GM12878 (cell line): ENCODE data around the gene WWOX. TPM values are rescaled to one million over a fixed set of nuclear protein-coding genes. Genes with fewer than 3 reads are reported as not detected.

Experiments used
- ATAC-seq: fragments of 200-7000 bp; cut with Tn5 transposase; 3 replicates; pipeline ENCODE4 v1.9.1; 2020; ENCODE audit warnings: mild to moderate bottlenecking, moderate library complexity
- BruUV-seq: library from RNA; stranded (reverse); fragments of 400-500 nt; replicated peaks from 2 replicates; lab custom pipeline; 2021; lab: Mats Ljungman, UMichigan
- CTCF ChIA-PET: fragments of 300-600 bp; sonication (Branson Sonifier 250); formaldehyde crosslinking; extraction: SDS; loops from one replicate; lab custom pipeline; 2021; ENCODE audit warnings: inconsistent platforms; lab: Yijun Ruan, JAX
- POLR2A ChIA-PET: fragments of 350-600 bp; formaldehyde crosslinking; extraction: SDS; loops from one replicate; lab custom pipeline; 2021; ENCODE audit warnings: inconsistent platforms; lab: Charles Lee
- RAD21 ChIA-PET: fragments of 300-600 bp; sonication (Branson Sonifier 250); formaldehyde crosslinking; loops from one replicate; lab custom pipeline; 2023; ENCODE audit warnings: antibody characterized with exemption; ENCODE audit not compliant: unreplicated experiment; lab: Charles Lee
- SMC1A ChIA-PET: fragments of 300-600 bp; sonication (Branson Sonifier 250); formaldehyde crosslinking; loops from one replicate; lab custom pipeline; 2023; ENCODE audit not compliant: unreplicated experiment, uncharacterized antibody; lab: Charles Lee
- DNase-seq: peaks from one replicate; pipeline ENCODE4 v3.0.0-alpha.2; 2011; ENCODE audit warnings: low read depth, low spot score
- FAIRE-seq: peaks from 3 replicates; lab custom pipeline; 2011; peaks lifted over from hg19 to GRCh38; lab: Jason Lieb, UNC
- H2AFZ ChIP-seq: 2 replicates; pipeline ENCODE4 v1.6.0; 2011; ENCODE audit warnings: low read depth, low read length, control low read depth; ENCODE audit not compliant: control insufficient read depth
- H3K27ac ChIP-seq: 2 replicates; pipeline ENCODE4 v1.5.1; 2011; ENCODE audit warnings: control low read depth; ENCODE audit not compliant: control insufficient read depth, insufficient read depth
- H3K27me3 ChIP-seq, 2 experiments: replicated peaks in 1 of 2; 2 replicates each; pipeline versions ENCODE4 v1.6.0 to v1.6.1; 2011; ENCODE audit warnings: low read length in 1 of 2; ENCODE audit not compliant: control insufficient read depth in 2 of 2, insufficient read depth in 2 of 2
- H3K36me3 ChIP-seq, 2 experiments: 2 replicates each; pipeline ENCODE4 v1.5.1; 2011; ENCODE audit warnings: low read length in 1 of 2; ENCODE audit not compliant: control insufficient read depth in 2 of 2, insufficient read depth in 2 of 2
- H3K4me1 ChIP-seq: 2 replicates; pipeline ENCODE4 v1.6.1; 2011; ENCODE audit warnings: mild to moderate bottlenecking, low read length, moderate library complexity, mixed read lengths; ENCODE audit not compliant: control insufficient read depth, insufficient read depth
- H3K4me2 ChIP-seq: 2 replicates; pipeline ENCODE4 v1.6.0; 2011; ENCODE audit warnings: control low read depth; ENCODE audit not compliant: control insufficient read depth, insufficient read depth
- H3K4me3 ChIP-seq: fragments of 200-600 bp; sonication (generic); 2 replicates; pipeline ENCODE4 v1.5.1; 2016
- H3K79me2 ChIP-seq: 2 replicates; pipeline ENCODE4 v1.6.0; 2011; ENCODE audit warnings: low read length; ENCODE audit not compliant: control insufficient read depth, insufficient read depth
- H3K9ac ChIP-seq: 2 replicates; pipeline ENCODE4 v1.8.0; 2011; ENCODE audit warnings: low read length, control low read depth, mixed read lengths; ENCODE audit not compliant: control insufficient read depth, insufficient read depth
- H3K9me3 ChIP-seq: replicated peaks from 3 replicates; pipeline ENCODE4 v1.5.1; 2011; ENCODE audit warnings: mild to moderate bottlenecking, low read length; ENCODE audit not compliant: control insufficient read depth, insufficient read depth
- H4K20me1 ChIP-seq: 2 replicates; pipeline ENCODE4 v1.6.0; 2011; ENCODE audit not compliant: control insufficient read depth, insufficient read depth
- ASH2L ChIP-seq: fragments of 300-600, 200-600 bp; sonication (generic); IDR thresholded peaks from 2 replicates; pipeline ENCODE4 v1.6.1; 2017; ENCODE audit warnings: low read depth, mild to moderate bottlenecking, borderline replicate concordance
- BCLAF1 ChIP-seq: fragments of 450-650 bp; IDR thresholded peaks from 2 replicates; pipeline ENCODE4 v1.6.1; 2017; ENCODE audit warnings: antibody characterized with exemption, mild to moderate bottlenecking, moderate library complexity
- CHD4 ChIP-seq: fragments of 200-600 bp; sonication (generic); IDR thresholded peaks from 2 replicates; pipeline ENCODE4 v1.6.1; 2016; ENCODE audit warnings: mild to moderate bottlenecking
- GATAD2B ChIP-seq: fragments of 450-650 bp; conservative IDR thresholded peaks from 2 replicates; pipeline ENCODE4 v1.6.1; 2017; ENCODE audit warnings: low read depth, mild to moderate bottlenecking, moderate library complexity
- HCFC1 ChIP-seq: fragments of 150-350 bp; IDR thresholded peaks from 2 replicates; pipeline ENCODE4 v1.6.1; 2014; ENCODE audit warnings: low read length
- HDAC6 ChIP-seq: fragments of 200-600 bp; sonication (generic); IDR thresholded peaks from one replicate; pipeline ENCODE4 v1.8.0; 2017; ENCODE audit warnings: antibody characterized with exemption; ENCODE audit not compliant: unreplicated experiment
- JUND ChIP-seq: IDR thresholded peaks from 2 replicates; pipeline ENCODE4 v1.6.1; 2012; ENCODE audit warnings: low read depth, mild to moderate bottlenecking, low read length, improper control_type of control experiment, moderate library complexity
- MXI1 ChIP-seq: fragments of 150-350 bp; IDR thresholded peaks from 2 replicates; pipeline ENCODE4 v1.6.1; 2011; ENCODE audit warnings: low read depth, mild to moderate bottlenecking, inconsistent platforms, low read length, improper control_type of control experiment
- PAX5 ChIP-seq: IDR thresholded peaks from 2 replicates; pipeline ENCODE4 v1.6.1; 2011; ENCODE audit warnings: low read depth, low read length, borderline replicate concordance
- POLR2A ChIP-seq: IDR thresholded peaks from 2 replicates; pipeline ENCODE4 v1.6.1; 2011; ENCODE audit warnings: low read depth, mild to moderate bottlenecking, low read length
- RAD51 ChIP-seq: fragments of 450-650 bp; IDR thresholded peaks from 2 replicates; pipeline ENCODE4 v1.6.1; 2016; ENCODE audit warnings: moderate library complexity, mild to moderate bottlenecking, inconsistent platforms
- RELB ChIP-seq: fragments of 450-650 bp; IDR thresholded peaks from 2 replicates; pipeline ENCODE4 v1.6.1; 2017; ENCODE audit warnings: low read depth, mild to moderate bottlenecking, moderate library complexity
- SREBF1 ChIP-seq: IDR thresholded peaks from 2 replicates; pipeline ENCODE4 v1.6.1; 2012; ENCODE audit warnings: mild to moderate bottlenecking, low read length
- YBX1 ChIP-seq: fragments of 450-650 bp; IDR thresholded peaks from 2 replicates; pipeline ENCODE4 v1.6.1; 2016; ENCODE audit warnings: antibody characterized with exemption
- ZZZ3 ChIP-seq: IDR thresholded peaks from 2 replicates; pipeline ENCODE4 v1.6.1; 2011; ENCODE audit warnings: low read depth; ENCODE audit not compliant: control insufficient read depth, insufficient read length
- WGBS: methylation state at CpG from one replicate; pipeline ENCODE4 v1.1.6; 2016; ENCODE audit warnings: low lambda C conversion rate; ENCODE audit not compliant: insufficient replicate concordance, insufficient coverage; ENCODE audit errors: missing lambda C conversion rate; 5-methylcytosine and 5-hydroxymethylcytosine counted together
- in situ Hi-C: fragments of 300-500 bp; cut with MboI; formaldehyde crosslinking; loops from 9 replicates; pipeline ENCODE4 v1.14.3; 2018; ENCODE audit warnings: mixed read lengths
- intact Hi-C: fragments of 100-400 bp; cut with micrococcal nuclease; formaldehyde crosslinking; loops from one replicate; pipeline ENCODE4 v1.14.2; 2022; ENCODE audit not compliant: unreplicated experiment
- polyA plus RNA-seq, 11 experiments: library from polyadenylated mRNA; depleted of rRNA in 4 of 11; unstranded in 6 of 11; stranded (reverse) in 5 of 11; fragments of >200 nt; fragmentation: Nextera tagmentation in 4 of 11; fragmentation: Illumina TruSeq in 1 of 11; extraction: Ambion mirVana in 4 of 11; extraction: Trizol in 1 of 11; gene quantifications; 1 replicate in 1 of 11; 2 replicates in 10 of 11; pipeline versions ENCODE4 v1.2.1 to v1.2.3, GENCODE V29; 2011 to 2016; ENCODE audit warnings: inconsistent platforms in 2 of 11, missing spikeins in 2 of 11, low read depth in 1 of 11
- total RNA-seq, 4 experiments: library from RNA; depleted of rRNA in 3 of 4; stranded (reverse); fragments of >200 nt in 3 of 4; fragmentation: Illumina TruSeq in 1 of 4; extraction: Trizol in 1 of 4; gene quantifications; 2 replicates each; pipeline versions ENCODE4 v1.2.1 to v1.2.3, GENCODE V29; 2013 to 2021

WWOX gene
- total and polyA plus RNA-seq, 10 of the 15 experiments (the other 5 are each of a cell fraction or from before 2014, with no cell fraction given) = 2.8 to 24.4 (median 17.8) TPM

GRCh38 chr16:78995441-78995840 is 896.0 kb downstream of the WWOX start (continued):
- TF ChIP-seq GATAD2B (no peak), RAD51 (no peak)

- Histone ChIP-seq H3K79me2 (no peaks in the 10 kb centered on the region), H3K27me3 (no peaks in the 10 kb centered on the region; a peak in 1 of 4 replicates), H3K4me1 (no peaks in the 10 kb centered on the region), H3K27ac (no peak overlapping the region), H3K9ac (no peak overlapping the region), H4K20me1 (no peaks in the 10 kb centered on the region), H3K36me3 (no peaks in the 10 kb centered on the region), H3K4me2 (no peak overlapping the region), H3K4me3 (no peak overlapping the region), H2AFZ (no peak overlapping the region), H3K9me3 (no peaks in the 10 kb centered on the region)
- ATAC-seq (no peak), DNase-seq (no peak), FAIRE-seq (no peak)
- BruUV-seq = no TSS peak
- CTCF ChIA-PET = no interaction called here
- 73% methylated on average over 16 of the region's 16 CpGs for WGBS
- in situ Hi-C loops (no loop called here), intact Hi-C loops (no loop called here)
- TF ChIP-seq ASH2L (no peak), CHD4 (no peak), YBX1 (no peak), ZZZ3 (no peak), PAX5 (no peak), HDAC6 (no peak), RELB (no peak), JUND (no peak), HCFC1 (no peak), POLR2A (no peak), SREBF1 (no peak), MXI1 (no peak), BCLAF1 (no peak)
- SMC1A ChIA-PET = interaction anchor here (0.6 kb wide), 1 partner anchor 91 kb away, joined by 3 read pairs; no protein-coding TSS in a partner anchor
- RAD21 ChIA-PET = no interaction called here
- POLR2A ChIA-PET = no interaction called here
Observed at GRCh38 chr16:78996790-78997189, 897.3 kb downstream of the WWOX start.
